Stimulated activated CD8-positive, alpha-beta memory T cell treated with anti-CD3 and anti-CD28 coated beads, Interleukin-15, amount 100 ng/mL, for 4 hours (primary cell): Measurements from ENCODE around the gene PLEKHG7.

ENCODE experiments used
- DNase-seq, 2 donors: peaks; one replicate each; pipeline ENCODE4 v3.0.0-alpha.2; 2020; ENCODE audit warnings: low read depth in 2 of 2

PLEKHG7 gene

DNA sequence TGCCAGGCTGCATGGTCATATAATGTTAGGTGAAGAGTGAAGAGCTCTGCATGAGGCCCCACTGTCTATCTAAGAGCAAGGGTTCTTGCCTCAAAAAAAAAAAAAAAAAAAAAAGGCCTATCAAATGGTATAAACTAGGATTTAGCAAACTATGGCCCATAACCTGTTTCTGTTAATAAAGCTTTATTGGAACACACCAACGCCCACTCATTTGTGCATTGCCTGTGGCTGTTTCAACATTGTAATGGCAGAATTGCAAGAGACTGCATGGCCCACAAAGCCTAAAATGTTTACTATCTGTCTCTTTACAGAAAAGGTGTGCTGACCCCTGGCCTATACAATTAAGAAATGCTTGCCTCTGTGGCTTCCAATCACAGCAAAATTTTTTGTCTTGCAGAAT lies 12.8 kb downstream of the PLEKHG7 start:
- no peak for DNase-seq

GRCh38 chr12:92717202-92717601 lies 14.4 kb downstream of the PLEKHG7 start:
- DNase-seq = no peak

DNA sequence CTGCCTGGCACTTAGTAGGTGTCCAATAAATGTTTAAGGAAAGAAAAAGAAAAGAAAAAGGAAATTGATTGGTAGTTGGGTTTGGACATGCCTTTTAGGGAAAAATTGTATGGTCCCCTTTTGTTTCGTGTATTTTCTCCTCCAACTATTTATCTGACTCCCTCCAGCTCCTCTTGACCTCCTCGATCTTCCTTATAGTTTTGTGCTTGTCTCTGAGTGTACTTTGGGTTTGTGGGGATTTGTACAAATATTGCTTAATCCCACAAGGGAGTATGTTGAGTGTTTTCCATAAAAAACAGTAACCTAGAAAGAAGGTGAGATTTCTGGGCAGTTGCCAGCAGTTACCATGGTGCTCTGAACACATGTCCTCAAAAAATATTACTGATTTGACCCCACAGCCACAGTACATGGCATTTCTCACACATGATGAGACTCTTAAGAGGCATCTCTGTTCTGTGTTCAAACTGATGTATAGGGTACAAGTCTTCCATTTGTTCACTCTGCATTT lies 15.7 kb downstream of the PLEKHG7 start:
- no peak for DNase-seq

- no peak for DNase-seq
Measured at GRCh38 chr12:92719674-92720073, 16.9 kb downstream of the PLEKHG7 start.

DNA sequence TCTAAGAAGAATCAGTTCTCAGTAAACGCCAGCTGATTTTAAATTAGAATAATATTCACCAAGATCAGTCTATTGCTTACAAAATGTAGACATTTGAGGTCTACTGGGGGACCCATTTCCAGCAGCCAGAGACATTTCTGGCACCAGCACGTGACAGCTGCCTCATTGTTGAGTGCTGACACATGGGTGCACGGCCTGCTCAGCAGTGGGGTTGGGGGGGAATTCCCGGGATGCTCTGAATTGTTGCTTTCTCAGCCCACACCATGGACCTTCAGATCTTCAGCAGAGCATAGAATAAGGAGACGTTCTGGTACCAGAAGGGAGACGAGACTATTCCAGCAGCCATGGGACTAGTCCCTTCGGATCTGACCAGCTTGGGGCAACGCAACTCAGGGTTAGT lies 18.3 kb downstream of the PLEKHG7 start:
- DNase-seq = no peak

GRCh38 chr12:92721656-92722055 lies 18.9 kb downstream of the PLEKHG7 start:
- DNase-seq = no peak

DNA sequence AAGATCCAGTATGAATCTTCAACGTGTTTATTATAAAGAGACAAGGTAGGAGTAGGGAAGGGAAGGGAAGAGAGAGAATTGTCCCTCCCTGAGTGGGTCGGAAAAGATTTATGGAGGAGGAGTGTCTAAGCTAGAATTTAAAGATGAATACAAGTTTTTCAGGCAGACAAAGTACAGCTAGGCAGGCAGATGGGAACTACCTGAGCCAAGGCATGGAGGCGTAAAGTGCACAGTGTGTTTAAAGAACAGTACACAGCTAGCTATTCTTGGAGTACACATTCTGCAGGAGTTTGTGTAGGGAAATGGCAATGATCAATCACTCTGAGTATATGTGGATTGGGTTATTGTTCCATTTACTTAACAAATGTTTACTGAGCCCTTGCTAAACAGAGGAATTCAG lies 20.1 kb downstream of the PLEKHG7 start:
- no peak for DNase-seq

DNA sequence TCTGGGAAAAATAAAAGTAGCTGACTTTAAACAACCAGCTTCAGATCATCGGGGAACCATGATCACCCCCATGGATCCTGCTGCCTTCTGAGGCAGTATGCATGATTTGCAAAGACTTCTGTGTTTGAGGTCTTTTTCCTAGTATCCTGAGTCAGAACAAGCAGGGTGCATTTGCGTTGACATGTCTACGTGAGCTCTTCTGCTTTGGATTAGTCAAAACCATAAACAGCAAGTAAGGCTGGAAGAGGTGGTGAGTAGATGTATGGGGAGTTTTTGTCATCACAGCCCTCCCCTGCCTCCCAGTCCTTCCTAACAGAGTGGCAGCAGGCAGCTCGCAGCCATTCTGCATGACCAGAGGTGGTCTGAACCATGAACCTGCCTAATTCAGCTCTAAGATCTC lies 24.1 kb downstream of the PLEKHG7 start:
- no peak for DNase-seq

DNA sequence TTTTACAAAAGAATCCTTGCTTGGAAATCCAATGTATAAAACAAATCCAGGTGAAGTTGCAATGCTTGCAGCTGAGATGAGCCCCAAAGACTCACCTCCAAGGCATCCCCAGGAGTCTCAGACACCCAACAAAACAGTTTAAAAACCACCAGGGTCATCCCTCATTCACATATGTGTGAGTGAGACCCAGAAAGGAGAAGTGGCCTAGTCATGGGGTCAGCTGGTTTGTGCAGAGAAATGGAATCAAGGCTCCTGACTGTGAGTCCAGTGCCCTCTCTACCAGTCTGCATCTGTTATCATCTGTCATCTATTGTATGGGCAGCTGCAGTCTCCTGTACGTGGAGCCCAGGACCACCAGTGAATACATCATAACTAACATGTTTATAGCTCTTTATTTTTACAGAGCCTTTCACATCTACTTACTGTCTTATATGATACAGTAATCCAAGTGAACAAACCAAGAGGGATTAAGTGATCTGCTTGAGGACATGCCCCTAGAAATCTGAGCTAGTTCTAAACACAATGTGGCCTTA lies 27.1 kb downstream of the PLEKHG7 start:
- no peak for DNase-seq

DNA sequence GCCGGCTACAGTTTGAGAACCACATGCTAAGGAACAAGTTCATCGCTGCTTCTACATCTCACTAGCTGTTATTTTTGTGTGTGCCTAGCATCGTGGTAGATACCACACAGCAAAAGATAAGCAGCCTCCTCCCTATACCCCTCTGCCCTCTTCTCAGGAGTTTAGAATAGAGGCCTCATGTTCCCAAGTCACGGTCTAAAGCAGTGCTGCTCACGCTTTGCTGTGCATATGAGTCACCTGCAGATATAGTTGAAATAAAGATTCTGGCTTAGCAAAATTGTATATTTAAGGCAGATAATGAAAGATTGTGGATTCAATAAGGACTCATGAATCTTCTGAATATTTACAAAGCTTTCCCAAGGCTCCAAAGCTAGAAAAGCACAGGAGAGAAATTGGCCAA lies 28.0 kb downstream of the PLEKHG7 start:
- no peak for DNase-seq

DNA sequence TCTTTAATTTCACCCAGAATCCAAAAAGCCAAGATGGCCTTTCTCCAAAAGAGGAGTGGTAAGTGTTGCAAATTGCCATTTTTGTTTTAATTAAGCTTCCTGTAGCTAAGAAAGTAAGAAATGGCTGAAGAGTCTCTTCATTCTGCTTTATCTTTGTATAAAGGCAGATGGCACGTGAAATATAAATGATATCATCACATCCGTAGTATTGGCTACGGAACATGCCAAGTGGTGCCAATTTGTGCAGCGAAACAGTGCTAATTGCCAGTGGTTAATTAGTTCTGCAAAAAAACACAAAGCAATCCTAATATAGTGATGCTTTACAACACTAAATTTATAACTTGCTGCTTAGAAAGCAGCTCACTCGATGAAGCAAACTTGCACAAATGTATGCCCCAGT lies 29.4 kb downstream of the PLEKHG7 start:
- no peak for DNase-seq

- DNase-seq = no peak
Measured at GRCh38 chr12:92732716-92733115, 29.9 kb downstream of the PLEKHG7 start.

- no peak for DNase-seq
Measured at GRCh38 chr12:92733181-92733580, 30.4 kb downstream of the PLEKHG7 start.

- DNase-seq = no peak
Measured at GRCh38 chr12:92733661-92734060, 30.9 kb downstream of the PLEKHG7 start.

DNA sequence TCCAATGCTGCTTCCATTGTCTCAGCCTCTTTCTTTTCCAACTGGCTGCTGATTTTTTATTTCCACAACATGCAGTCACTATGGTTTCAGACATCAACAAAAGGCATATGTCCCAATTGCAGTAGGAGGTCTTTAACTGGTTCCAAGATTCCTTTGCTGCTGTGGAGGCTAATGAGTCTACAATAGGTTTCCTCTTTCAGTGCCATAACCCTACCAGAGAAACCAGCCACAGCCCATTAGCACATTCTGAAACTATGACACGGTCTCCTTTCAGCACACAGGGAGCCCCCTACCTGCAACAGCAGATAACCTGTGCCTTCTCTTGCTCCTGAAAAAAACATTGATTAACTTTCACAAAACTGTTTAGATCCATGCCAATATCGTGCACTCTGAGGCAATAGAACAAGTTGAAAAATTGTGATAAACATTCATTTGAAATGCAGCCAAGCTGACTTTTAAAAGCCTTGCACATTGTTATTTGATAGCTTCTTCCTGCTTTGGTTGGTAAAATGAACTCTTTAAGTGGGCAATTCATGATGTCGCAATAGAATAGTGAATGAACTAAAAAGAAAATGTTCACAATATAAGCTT lies 32.4 kb downstream of the PLEKHG7 start:
- DNase-seq = no peak

DNA sequence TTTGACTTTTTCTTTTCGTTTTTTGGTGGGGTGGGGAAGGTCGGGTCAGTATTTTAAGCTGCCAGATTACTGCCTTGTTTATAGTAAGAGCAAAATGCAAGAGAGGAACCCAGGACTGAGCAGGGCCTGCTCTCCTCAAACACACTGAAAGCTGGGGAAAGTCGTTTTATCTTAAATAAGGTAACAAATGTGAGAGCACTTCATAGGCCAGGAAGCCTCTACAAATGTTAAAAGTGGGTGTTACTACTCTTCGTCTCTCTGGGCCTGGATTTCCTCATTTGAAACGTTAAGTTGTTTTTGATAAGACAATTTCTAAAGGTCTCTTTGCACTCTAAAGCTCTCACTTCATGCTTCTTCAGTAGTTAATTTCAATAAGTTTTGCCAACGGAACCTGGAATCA lies 33.8 kb downstream of the PLEKHG7 start:
- no peak for DNase-seq

- DNase-seq = no peak
Measured at GRCh38 chr12:92737855-92738850, 35.4 kb downstream of the PLEKHG7 start.

- no peak for DNase-seq
Measured at GRCh38 chr12:92739113-92739512, 36.3 kb downstream of the PLEKHG7 start.

GRCh38 chr12:92740411-92740810 lies 37.6 kb downstream of the PLEKHG7 start:
- DNase-seq = no peak

DNA sequence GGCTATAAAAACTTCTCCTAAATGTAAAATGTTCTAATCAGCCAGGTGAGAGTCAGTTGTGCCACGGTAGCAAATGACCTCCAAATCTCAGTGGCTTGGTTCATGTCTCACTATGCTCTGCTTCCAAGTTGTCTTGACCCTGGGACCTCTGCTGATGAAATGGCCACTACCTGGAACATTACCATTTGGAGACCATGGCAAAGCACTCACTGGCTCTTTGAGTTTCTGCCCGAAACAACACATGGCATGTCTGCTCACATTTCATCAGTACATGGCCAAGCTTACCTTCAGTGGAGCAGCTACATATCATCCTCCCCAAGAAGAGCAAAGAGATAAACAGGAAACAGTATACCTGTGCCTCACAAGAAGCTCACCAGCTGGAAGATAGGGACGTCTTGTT lies 40.2 kb downstream of the PLEKHG7 start:
- DNase-seq = no peak

DNA sequence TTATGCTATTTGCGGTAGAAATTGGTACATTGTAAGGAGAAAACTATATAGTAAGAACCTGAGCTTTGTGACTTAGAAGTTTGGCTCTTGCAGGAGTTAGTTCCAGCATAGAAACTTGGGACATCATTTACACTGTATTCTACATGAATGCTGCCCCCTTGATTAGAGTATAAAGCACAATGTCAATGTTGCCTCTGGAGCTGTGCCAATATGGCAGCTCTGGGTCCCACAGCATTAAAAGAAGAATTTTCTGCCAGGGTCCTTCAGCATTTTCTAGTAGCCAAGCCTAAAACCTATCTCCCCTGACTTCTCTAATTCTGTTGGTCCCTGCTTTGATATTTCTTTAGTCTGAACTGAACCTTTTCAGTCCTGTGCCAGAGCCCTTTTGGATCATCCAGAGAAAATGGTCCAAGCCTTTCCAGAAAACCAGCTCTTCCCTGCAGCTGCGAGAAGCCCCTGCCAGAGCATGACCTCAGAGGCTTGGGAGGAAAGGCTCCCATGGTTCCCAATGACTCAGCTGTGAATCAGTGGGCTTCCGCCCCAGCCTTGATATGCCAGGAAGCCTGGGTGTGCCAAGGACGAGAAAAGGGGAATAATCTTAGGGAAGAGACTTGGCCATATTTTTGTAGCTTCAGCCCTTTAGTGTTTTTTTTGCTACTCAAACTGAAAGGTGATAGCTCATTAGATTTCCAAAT lies 43.2 kb downstream of the PLEKHG7 start:
- DNase-seq = no peak

GRCh38 chr12:92747151-92747550 lies 44.4 kb downstream of the PLEKHG7 start:
- DNase-seq = no peak
